ENCODE data around the gene BFSP1.
A peak's percentile ranks its signal among the peaks of the same experiment; 100 is the strongest.

The BFSP1 gene

DNA sequence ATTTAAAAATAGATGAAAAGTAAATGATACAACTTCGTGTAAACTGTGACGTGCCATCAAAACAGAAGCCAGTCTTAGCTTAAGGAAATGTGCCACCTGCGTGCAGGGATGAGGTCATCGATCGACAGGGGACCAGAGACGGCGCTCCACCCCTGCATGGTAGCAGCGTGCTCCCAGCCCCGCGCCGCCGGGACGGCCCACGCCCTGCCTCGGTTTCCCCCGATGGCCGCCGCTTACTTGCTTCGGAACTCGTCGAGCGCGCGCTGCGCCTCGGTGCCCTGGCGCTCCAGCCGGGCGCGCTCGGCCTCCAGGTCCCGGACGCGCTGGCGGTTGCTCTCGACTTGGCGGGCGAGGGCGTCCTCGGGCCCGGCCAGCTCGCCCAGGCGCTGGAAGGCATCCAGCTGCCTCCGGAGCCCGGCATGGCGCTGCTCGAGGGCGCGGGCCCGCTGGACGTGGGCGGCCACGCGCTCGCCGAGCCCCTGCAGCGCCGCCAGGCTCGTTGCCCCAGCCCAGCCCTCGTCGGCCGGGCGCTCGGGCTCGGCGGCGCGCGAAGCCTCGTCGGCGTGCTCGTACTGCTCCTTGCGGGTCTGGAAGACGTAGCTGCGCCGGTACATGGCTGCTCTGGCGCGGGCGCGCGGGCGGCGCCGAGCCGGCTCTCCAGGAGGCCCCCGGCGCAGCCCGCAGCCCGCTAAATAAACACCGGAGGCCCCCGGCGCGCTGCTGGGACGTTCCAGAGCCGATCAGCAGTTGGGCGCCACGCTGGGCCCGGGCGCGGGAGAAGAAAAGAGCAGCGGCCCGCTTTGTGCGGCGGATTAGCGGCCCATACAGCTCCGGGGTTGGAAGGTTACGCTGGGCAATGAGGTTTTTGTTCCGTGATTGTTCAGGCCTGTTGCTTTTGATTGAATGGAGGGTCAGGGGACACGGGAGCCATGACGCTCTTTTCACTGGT is at the start of gene BFSP1:
Gene BFSP1 (minus strand): TSS at position 664 of the 949 bp plus-strand sequence. CDS start 50 bp downstream, at position 614.
- DNase-seq (ENCODE audit: insufficient read length, low spot score) (peak; percentile 43), FAIRE-seq (no peak)
- TF ChIP-seq POLR2A (IDR thresholded peaks at IDR 0.05; ENCODE audit: low read depth, low read length): 0 out of 2 replicates have a peak, but pooled peaks have one; percentile 52

DNA sequence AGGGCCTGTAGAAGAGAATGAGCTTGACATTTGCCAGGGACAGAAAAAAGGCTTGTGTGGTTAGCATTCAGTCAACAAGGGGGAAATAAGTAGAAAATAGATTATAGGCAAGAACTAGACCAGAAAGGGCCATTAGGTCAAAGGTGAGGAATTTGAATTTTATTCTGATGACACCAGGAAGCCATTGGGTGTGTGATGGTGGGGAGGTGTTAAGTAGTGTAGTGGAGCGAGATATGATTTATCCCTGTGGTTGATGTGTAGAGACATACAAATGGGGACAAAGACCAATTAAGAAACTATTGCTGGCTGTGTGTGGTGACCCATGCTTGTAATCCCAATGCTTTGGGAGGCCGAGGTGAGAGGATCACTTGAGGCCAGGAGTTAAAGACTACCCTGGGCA is 49.7 kb upstream of the BFSP1 start:
- DNase-seq (ENCODE audit: insufficient read length, low spot score) (no peak), FAIRE-seq (no peak)

DNA sequence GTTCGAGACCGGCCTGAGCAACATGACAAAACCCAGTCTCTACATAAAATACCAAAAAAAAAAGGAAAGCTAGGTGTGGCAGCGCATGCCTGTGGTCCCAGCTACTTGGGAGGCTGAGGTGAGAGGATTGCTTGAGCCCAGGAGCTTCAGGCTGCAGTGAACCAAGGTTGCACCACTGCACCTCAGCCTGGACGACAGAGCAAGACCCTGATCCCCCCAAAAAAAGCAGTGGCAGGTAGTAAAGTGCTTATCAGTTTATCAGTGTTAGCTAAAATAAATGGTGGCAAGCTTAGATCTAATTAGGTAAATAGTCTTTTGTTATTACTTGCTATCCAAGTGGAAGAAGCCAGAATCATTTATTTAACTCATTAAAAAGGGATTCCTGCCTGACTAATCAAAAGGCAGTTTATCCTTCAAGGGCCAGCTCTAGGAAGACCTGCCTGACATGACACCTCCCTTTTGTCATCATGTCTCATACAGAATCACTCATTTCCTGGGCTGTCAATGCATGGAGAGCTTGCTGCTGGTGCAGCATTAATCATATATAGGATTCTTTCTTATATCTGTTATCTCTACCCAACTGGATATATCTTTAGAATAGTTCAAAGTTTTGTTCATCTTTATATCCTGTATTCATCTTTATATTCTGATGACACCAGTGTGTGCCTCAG is 48.3 kb upstream of the BFSP1 start:
- DNase-seq (ENCODE audit: insufficient read length, low spot score) (no peak), FAIRE-seq (no peak)

More for the DNA sequence above, 49.7 kb upstream of the BFSP1 start:
- no peak for TF ChIP-seq POLR2A (IDR thresholded peaks at IDR 0.05; ENCODE audit: low read depth, low read length)

DNA sequence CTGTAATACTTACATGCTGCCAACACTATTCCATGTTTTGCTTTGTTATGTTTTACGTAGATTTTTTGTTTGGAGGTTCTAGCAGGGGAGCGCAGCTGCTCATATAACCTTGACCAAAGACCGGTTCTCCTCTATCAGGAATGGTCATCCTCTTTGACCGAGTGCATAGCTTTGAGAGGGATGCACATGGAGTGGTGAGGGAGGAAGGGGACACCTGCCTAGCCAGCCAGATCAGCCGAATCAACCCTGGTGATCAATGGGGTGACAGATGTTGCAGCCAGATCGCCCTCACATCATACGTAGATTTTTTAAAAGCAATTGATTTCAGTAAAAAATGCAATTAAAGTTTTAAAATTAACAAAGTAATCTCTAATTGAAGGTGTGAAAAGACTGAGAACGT is 45.0 kb upstream of the BFSP1 start:
- no peak for TF ChIP-seq POLR2A (IDR thresholded peaks at IDR 0.05; ENCODE audit: low read depth, low read length)
- FAIRE-seq (no peak), DNase-seq (ENCODE audit: insufficient read length, low spot score) (no peak)

More for the DNA sequence above, 48.3 kb upstream of the BFSP1 start:
- no peak for TF ChIP-seq POLR2A (IDR thresholded peaks at IDR 0.05; ENCODE audit: low read depth, low read length)

DNA sequence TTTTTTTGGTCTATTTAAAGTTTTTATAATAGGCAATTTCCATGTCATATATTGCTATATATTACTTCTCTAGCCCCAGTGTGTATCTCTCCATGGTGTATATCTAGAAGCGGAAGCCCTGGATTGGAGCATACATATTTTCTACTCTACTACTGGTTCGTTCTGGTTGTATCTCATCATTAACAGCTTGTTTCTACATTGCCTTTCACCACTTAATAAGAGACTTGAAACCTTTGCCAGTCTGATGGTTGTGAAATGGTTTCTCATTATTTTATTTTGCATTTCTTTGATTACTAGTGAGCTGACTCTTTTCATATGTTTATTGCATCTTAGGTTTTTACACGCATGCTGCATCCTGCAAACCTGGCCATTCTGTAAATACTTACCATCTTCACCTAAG is 42.3 kb upstream of the BFSP1 start:
- no peak for TF ChIP-seq POLR2A (IDR thresholded peaks at IDR 0.05; ENCODE audit: low read depth, low read length)
- FAIRE-seq (no peak), DNase-seq (ENCODE audit: insufficient read length, low spot score) (no peak)

DNA sequence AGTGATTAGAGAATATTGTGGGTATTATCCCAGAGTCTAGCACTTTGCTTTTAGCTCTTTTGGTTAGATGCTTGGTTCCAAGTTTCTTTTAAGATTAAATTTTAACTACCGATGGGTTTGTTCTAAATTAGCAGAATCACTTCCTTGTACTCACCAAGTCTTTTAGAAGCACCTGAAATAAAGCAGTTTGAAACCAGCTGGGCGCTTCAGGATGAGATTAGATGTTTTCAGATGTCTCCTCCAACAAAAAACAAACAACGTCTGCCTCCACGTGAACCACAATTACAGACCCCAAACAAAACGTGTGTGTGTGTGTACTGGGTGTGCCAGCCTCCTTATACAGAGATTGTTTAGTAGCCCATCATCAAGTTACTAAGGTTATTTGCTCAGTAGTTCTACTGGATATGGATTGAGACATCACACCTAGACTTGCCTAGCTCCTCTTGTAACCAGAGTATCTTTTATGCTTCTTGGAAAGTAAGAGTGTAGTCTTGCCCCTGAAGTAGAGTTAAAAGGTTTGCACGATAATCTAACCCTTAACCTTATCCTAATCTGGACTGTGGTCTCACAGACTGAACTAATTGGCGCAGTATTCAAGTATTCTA is 41.0 kb upstream of the BFSP1 start:
- DNase-seq (ENCODE audit: insufficient read length, low spot score) (no peak), FAIRE-seq (no peak)
- no peak for TF ChIP-seq POLR2A (IDR thresholded peaks at IDR 0.05; ENCODE audit: low read depth, low read length)

GRCh38 chr20:17571153-17571527 is 40.0 kb upstream of the BFSP1 start:
- no peak for DNase-seq (ENCODE audit: insufficient read length, low spot score)
- FAIRE-seq: no peak
- TF ChIP-seq POLR2A (IDR thresholded peaks at IDR 0.05; ENCODE audit: low read depth, low read length): no peak

GRCh38 chr20:17570347-17571152 is 39.4 kb upstream of the BFSP1 start:
- no peak for FAIRE-seq
- TF ChIP-seq POLR2A (IDR thresholded peaks at IDR 0.05; ENCODE audit: low read depth, low read length): no peak
- DNase-seq (ENCODE audit: insufficient read length, low spot score): no peak

DNA sequence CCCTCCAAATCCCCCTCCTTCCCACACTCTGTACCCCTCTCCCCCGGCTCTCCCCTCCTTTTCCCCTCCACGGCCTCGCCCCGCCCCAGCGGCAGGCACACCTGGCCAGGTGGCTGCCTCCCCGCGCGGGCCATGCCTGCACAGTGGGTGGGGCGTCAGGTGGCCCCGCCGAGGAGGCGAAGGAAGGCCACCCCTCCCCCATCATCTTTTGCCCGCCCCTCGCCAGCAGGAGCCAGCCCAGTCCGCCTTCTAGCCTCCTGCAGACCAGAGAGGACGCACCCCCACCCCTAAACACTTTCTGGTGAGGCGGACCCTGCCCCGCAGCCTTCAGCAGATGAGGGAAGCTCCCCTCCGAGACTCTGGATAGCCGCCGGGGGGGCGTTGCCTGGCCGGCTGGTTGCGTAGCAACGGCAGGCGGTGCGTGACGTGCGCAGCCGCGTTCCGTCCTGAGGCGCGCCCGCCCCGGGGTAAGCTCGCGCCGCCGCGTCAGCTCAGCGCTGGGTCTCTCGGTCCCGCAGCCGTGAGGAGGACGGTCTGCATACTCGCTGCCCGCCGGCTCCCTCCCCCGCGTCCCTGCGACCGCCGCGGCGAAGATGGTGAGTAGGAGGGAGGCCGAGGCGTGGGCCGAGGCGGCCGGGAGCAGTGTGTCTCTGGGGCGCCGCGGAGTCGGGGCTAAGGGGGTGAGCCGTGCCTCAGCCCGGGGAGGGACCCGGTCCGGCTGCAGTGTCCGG is 38.6 kb upstream of the BFSP1 start, which contains the start of gene DSTN:
Gene DSTN (plus strand): TSS at position 460 of the 731 bp plus-strand sequence. CDS start 134 bp downstream, at position 594.
- TF ChIP-seq POLR2A (IDR thresholded peaks at IDR 0.05; ENCODE audit: low read depth, low read length): peak; percentile 97
- FAIRE-seq (peak; percentile 43), DNase-seq (ENCODE audit: insufficient read length, low spot score) (peak; percentile 80)

GRCh38 chr20:17568972-17569521 is 37.9 kb upstream of the BFSP1 start:
- DNase-seq (ENCODE audit: insufficient read length, low spot score) (peak; percentile 71), FAIRE-seq (no peak)

GRCh38 chr20:17568045-17568788 is 37.0 kb upstream of the BFSP1 start:
- FAIRE-seq (no peak), DNase-seq (ENCODE audit: insufficient read length, low spot score) (no peak)
- no peak for TF ChIP-seq POLR2A (IDR thresholded peaks at IDR 0.05; ENCODE audit: low read depth, low read length)

More at GRCh38 chr20:17568972-17569521, 37.9 kb upstream of the BFSP1 start:
- TF ChIP-seq POLR2A (IDR thresholded peaks at IDR 0.05; ENCODE audit: low read depth, low read length): peak; percentile 45

DNA sequence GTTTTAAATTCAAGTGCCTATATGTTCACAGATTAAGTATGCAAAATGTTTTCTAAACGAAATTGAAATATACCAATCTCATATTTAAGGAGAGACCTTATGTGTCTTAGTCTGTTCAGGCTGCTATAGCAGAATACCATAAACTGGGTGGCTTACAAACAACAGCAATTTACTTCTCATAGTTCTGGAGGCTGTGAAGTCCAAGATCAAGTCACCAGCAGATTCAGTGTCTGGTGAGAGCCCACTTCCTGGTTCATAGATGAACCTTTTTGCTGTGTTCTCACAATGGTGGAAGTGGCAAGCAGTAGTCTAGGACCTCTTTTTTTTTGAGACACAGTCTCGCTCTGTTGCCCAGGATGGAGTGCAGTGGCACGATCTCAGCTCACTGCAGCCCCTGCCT is 35.2 kb upstream of the BFSP1 start:
- no peak for TF ChIP-seq POLR2A (IDR thresholded peaks at IDR 0.05; ENCODE audit: low read depth, low read length)
- FAIRE-seq: no peak
- DNase-seq (ENCODE audit: insufficient read length, low spot score): no peak
